ENCODE measurements around the gene FGFR3.

The FGFR3 gene

DNA sequence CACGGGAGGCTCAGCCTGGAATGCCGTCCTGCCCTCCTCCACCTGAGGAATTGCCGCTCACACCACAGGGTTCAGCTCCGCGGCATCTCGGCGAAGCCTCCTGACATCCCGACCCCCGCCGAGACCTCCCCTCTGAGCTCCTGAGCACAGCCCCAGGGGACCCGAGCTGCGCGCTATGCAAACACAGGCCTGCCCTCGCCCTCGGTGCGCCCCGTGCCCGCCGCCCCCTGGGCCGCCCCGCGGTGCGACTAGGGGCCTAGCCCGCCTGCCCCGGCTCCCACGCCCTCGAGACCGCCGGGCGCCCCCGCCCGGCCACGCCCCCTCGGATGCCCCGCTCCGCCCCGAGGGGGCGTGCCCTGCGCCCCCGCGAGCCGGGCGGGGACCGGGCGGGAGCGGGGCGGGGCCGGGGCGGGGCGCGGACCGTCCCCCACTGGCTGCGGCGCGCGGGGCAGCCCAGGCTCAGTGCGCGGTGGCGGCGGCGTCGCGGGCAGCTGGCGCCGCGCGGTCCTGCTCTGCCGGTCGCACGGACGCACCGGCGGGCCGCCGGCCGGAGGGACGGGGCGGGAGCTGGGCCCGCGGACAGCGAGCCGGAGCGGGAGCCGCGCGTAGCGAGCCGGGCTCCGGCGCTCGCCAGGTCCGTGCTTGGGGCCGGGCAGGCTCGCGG, at the start of gene FGFR3:
FGFR3 (plus strand) TSS at position 462 of the 664 bp plus-strand sequence. CDS start 642 bp downstream, outside the sequence.
- DNase-seq (ENCODE audit: low read depth in 2 of 3, low spot score in 1 of 3): peak in 1 of 3 donors; percentile 26

GRCh38 chr4:1743551-1743950, 49.5 kb upstream of the FGFR3 start:
- no peak for DNase-seq (ENCODE audit: low read depth in 2 of 3, low spot score in 1 of 3)

- no peak for DNase-seq (ENCODE audit: low read depth in 2 of 3, low spot score in 1 of 3)
These were observed 49.1 kb upstream of the FGFR3 start for GRCh38 chr4:1743975-1744374.

- no peak for DNase-seq (ENCODE audit: low read depth in 2 of 3, low spot score in 1 of 3)
These were observed 48.5 kb upstream of the FGFR3 start for GRCh38 chr4:1744552-1744951.

DNA sequence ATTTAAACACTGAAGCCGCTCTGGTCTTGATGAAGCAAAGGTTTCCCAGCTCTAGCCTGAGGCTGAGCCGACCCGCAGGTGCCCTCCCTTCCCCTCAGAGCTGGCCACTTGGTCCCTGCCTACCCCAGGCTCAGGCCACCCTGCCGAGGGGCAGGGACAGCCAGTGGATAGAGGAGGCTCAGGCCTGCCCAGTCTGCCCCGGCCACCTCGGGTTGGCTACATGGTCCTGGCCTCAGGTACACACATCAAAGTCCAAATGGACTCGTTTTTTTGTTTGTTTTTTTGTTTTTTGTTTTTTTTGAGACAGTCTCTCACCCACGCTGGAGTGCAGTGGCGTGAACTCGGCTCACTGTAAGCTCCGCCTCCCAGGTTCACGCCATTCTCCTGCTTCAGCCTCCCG, 47.9 kb upstream of the FGFR3 start:
- no peak for DNase-seq (ENCODE audit: low read depth in 2 of 3, low spot score in 1 of 3)

DNA sequence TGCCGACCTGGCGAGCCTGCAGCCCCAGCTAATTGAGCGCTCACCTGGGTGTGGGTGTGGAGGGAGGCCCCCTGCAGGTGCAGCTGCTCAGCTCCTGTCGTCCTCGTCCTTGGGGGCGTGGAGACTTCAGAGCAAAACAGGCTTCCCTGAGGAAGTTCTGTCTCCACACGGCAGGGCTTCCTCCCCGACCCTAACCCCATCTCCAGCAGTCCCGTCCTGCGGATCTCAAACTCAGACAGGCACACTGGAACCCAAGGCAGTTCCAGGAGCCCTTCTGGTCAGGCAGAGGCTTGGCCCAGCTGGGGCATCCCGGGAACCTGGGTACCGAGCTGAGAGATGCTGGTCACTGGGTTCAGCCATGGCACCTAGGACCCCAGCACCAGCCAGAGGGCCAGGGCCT, 47.4 kb upstream of the FGFR3 start:
- no peak for DNase-seq (ENCODE audit: low read depth in 2 of 3, low spot score in 1 of 3)

GRCh38 chr4:1746265-1746691, 46.8 kb upstream of the FGFR3 start:
- DNase-seq (ENCODE audit: low read depth in 2 of 3, low spot score in 1 of 3): peak; percentile 68 to 84 (median 77)

DNA sequence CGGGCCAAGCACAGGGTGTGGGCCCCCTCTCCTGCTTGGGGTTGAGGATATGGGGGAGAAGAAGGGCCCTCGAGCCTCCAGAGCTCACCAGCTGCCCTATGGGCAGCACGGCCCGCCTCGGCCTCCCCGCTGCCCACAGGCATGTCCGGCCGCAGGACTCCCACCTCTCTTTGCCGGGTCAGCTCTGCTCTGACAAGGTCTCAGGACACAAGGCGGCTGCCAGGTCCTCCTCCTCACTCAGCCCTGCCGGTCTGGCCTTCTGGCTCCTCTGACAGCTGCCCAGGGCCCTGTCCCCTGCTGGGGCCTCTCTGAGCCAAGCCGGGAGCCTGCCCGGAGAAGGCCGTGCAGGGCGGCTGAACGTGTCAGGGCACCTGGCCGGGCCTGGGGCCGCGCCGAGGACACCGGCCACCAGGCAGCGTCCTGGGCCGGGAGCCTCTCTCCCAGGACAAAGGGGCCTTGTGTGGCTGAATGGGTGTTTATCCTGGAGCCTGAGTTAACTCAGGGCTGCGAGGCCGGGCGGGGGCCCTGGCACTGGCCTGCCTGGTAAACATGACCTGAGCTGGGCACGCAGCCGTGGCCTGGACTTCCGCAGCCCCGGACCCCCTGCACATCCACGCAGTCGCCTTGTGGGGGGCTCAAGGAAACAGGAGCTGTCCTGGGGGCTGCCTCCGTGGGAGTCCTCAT, 46.0 kb upstream of the FGFR3 start:
- DNase-seq (ENCODE audit: low read depth in 2 of 3, low spot score in 1 of 3): no peak

GRCh38 chr4:1747603-1747967, 45.5 kb upstream of the FGFR3 start:
- no peak for DNase-seq (ENCODE audit: low read depth in 2 of 3, low spot score in 1 of 3)

DNA sequence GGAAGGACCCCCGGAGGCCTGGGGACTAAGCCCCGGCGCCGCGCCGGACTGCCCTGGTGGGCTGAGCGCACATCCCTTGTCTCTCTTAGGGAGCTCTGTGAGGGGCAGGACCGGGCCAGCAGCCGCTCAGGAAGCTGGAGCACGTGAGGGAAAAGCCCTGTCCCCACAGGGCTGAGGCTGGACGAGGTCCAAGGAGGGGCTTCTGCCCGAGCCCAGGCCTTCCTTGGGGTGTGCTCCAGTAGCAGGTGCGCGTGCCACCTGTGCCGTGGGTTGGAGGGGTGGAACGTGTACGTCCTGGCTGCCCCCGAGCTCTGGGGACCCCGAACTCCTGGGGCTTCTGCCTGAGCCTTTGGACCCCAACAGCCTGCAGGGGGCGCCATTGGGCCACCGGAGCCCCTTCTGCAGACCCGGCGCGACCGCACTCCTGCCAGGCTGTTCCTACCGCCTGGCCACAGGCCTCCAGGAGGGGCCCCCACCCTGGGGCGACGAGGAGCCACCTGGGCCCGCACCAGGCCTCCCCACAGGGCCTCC, 44.6 kb upstream of the FGFR3 start:
- peak; percentile 70 to 84 (median 76) for DNase-seq (ENCODE audit: low read depth in 2 of 3, low spot score in 1 of 3)

GRCh38 chr4:1749370-1749769, 43.7 kb upstream of the FGFR3 start:
- no peak for DNase-seq (ENCODE audit: low read depth in 2 of 3, low spot score in 1 of 3)

- DNase-seq (ENCODE audit: low read depth in 2 of 3, low spot score in 1 of 3): no peak
These were observed 43.3 kb upstream of the FGFR3 start for GRCh38 chr4:1749826-1750225.

DNA sequence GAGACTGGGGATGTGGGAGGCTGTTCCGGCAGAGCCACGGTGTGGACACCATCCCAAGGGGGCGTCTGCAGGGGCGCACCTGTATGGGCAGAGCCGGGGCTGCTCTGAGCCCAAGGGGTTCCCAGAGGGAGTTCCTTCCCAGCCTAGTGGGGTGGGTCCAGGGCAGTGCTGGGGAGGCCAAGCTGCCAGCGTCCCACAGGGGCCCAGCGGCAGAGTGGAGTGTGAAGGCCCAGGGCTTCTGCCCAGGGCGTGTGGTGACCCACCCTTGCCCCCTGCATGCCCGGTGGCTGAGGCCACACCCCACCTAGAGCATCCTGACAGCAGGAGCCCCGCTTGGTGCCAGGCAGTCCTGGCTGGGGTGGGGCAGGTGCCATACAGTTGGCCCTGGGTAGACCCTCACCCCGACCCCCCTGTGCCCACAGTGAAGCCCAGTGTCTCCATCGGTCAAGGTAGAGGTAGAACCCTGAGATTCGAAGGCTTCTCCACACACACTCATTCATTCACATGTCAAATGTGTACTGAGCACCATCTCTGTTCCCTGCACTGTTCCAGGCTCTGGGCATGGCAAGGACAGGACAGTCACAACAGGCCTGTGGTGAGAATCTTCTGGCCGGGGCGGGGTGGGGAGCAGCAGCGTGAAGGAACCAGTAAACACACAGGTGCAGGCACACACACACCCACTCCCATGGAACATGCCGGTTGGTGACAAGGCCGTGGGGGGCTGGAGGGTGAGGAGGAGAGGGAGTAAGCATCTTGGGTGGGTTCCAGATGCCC, 42.5 kb upstream of the FGFR3 start:
- DNase-seq (ENCODE audit: low read depth in 2 of 3, low spot score in 1 of 3): no peak

DNA sequence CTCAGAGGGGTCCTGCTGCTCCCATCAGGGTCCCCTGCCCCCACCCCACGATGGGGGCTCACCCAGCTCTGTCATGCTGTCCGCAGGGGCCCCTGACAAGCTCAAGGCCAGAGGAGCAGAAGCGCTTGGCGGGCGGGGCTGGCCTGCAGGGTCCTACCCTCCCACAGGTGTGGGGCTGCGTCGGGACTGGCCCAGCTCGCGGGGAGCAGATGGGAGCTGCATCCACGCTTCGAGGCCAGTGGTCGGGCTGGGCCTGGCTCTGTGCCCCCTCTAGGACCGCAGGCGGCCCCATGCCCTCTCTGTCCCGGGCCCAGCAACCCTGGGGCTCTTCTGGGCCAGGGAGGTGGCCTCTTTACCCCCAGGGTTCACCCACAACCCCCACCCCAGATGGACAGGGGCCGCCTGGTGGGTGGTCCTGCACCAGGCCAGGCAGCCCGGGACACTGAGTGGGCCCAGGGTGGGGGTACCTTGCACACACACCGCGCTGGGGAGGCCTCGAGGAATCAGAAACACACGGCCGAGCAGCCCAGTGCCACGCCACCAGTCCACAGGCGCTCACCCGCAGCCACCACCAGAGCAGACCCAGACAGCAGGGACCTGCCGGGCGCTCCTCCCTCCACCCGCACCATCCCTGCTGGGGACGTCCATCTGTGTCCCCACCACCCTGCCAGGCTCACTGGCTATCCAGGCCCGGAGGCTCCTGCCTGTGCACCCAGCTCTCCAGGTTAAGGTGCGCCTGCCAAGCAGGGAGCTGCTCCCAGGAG, 41.8 kb upstream of the FGFR3 start:
- DNase-seq (ENCODE audit: low read depth in 2 of 3, low spot score in 1 of 3): no peak

DNA sequence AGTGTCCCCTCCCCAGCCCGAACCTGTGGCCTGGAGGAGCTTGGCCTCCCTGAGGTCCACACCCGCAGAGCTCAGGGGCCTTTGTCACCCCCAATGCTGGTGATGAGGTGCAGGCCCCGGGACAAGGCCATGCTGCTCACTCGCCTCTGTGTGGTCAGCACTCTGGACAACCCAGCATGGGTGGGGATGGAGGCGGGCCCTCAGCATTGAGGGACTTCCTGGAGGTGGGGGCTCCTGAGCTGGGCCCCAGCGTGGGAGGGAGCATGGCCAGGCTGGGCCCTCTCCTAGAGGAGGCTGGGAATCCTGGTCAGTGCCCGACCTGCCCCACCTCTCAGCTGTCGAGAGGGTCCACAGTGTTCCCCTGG, 41.2 kb upstream of the FGFR3 start:
- DNase-seq (ENCODE audit: low read depth in 2 of 3, low spot score in 1 of 3): no peak

GRCh38 chr4:1752284-1753041, 40.6 kb upstream of the FGFR3 start:
- peak; percentile 20 to 33 (median 20) for DNase-seq (ENCODE audit: low read depth in 2 of 3, low spot score in 1 of 3)

GRCh38 chr4:1753294-1753696, 39.8 kb upstream of the FGFR3 start:
- DNase-seq (ENCODE audit: low read depth in 2 of 3, low spot score in 1 of 3): no peak

GRCh38 chr4:1753697-1754311, 39.3 kb upstream of the FGFR3 start:
- no peak for DNase-seq (ENCODE audit: low read depth in 2 of 3, low spot score in 1 of 3)

DNA sequence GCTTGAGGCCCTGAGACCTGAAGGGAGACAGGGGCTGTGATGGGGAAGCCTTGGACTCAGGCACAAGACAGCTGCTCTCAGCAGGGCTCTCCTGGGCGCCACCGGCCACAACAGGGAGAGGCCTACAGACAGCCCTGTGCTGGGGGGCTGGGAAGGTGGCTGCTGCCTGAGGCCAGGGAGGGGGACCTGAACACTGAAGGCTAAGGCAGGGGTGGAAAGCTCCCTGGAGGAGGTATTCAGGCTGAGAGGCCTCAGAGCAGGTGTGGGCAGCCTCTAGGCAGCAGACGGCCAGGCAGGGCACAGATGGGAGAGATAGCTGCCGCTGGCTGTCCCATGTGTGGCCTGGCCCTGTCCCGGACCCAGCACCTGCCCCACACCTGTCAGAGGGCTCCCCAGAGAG, 38.8 kb upstream of the FGFR3 start:
- DNase-seq (ENCODE audit: low read depth in 2 of 3, low spot score in 1 of 3): no peak

- no peak for DNase-seq (ENCODE audit: low read depth in 2 of 3, low spot score in 1 of 3)
These were observed 37.8 kb upstream of the FGFR3 start for GRCh38 chr4:1755297-1755696.
